GM18951 (cell line): ENCODE results near the gene PNMA5.
A peak's percentile ranks its signal among the peaks of the same experiment; 100 is the strongest.

Experiments used
- POLR2A ChIP-seq: IDR thresholded peaks from 4 replicates; pipeline ENCODE4 v1.6.1; 2011; ENCODE audit warnings: mild to moderate bottlenecking; ENCODE audit not compliant: insufficient read length, insufficient read depth; ENCODE audit errors: extremely low read depth
- in situ Hi-C: fragments of 300-500 bp; cut with MboI; formaldehyde crosslinking; loops from one replicate; pipeline ENCODE4 v1.12.0; 2022; ENCODE audit warnings: low sequenced_read_pairs, mixed read lengths, inconsistent platforms; ENCODE audit not compliant: unreplicated experiment

The PNMA5 gene

GRCh38 chrX:152945021-152945979 lies 48.6 kb downstream of the PNMA5 start:
- no peak for TF ChIP-seq POLR2A
- in situ Hi-C loops: loop anchor here (25.0 kb wide), 1 partner anchor 567 kb away; the partner anchor contains the start of gene ATP2B3

GRCh38 chrX:152943826-152944225 lies 50.1 kb downstream of the PNMA5 start:
- TF ChIP-seq POLR2A: no peak
- in situ Hi-C loops: loop anchor here (25.0 kb wide), 1 partner anchor 568 kb away; the partner anchor contains the start of gene ATP2B3

DNA sequence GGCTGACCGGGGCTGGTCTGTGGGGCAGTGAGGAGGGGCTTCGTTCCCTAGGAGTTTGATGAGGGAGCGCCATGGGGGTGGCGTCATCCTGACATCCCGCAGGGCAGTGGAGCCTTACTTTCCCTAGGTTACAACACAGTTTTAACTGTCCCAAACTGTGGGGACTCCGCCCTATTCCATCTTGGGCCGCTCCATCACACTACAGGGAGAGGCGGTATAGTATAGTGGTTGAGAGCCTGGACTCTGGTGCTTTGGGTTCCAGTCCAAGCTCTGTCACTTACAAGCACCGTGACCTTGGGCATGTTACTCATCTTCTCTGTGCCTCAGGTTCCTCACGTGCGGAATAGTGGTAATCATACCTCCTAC lies 51.9 kb downstream of the PNMA5 start:
- TF ChIP-seq POLR2A: no peak
- in situ Hi-C loops: loop anchor here (25.0 kb wide), 1 partner anchor 570 kb away; the partner anchor contains the start of gene ATP2B3

DNA sequence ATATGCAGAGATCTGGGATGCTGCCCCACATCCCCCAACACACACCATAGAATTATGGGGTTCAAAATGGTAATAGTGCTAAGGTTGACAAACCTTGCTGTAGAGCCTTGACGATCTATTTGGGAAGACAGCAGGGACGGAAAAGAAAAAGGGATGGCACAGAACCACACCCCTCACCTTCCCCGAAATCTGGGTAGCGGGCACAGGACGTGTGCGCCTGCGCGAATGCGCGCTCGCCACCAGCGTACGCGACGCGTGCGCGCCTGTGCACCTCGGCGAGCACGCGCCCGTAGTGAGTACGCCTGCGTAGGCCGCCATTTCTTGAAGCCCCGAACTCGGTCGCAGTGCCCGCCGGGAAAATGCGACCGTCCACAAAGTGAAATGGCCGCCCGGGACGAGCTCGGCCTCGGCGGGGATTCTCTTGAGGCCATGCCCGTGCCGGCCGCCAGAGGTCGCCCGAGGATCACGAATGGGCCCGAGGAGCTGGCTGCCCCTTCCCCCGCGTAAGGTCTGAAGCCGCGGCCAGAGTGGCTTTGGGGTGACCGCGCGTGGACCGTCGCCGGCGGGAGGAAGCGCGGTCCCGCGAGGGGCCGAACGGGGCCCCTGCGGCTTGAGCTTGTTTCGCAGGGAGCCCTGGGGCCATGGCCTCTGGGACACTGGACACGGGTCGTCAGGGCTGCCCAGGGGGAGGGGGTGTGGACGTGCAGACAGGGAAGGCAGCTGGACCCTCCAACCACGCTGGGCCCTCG lies 52.4 kb downstream of the PNMA5 start:
- in situ Hi-C loops: loop anchor here (25.0 kb wide), 1 partner anchor 571 kb away; the partner anchor contains the start of gene ATP2B3
- TF ChIP-seq POLR2A: peak; percentile 75
